C4-2B (cell line): Measurements from ENCODE around the gene SLC39A6.
A peak's percentile ranks its signal among the peaks of the same experiment; 100 is the strongest.
"Not testable (repeated sequence)": the region's sequence is repeated elsewhere in the genome, so short reads cannot be mapped to it uniquely, and the experiment has no call there.

ENCODE experiments used
- H3K27ac ChIP-seq: fragments of 450-650 bp; 2 replicates; pipeline ENCODE4 v1.5.1; 2017
- CTCF ChIP-seq: fragments of 450-650 bp; conservative IDR thresholded peaks from 2 replicates; pipeline ENCODE4 v1.5.1; 2017; ENCODE audit warnings: mild to moderate bottlenecking
- ZFX ChIP-seq: fragments of 450-650 bp; IDR thresholded peaks from 2 replicates; pipeline ENCODE4 v1.6.1; 2017

Gene SLC39A6

GRCh38 chr18:36078751-36079529 lies 50.2 kb downstream of the SLC39A6 start:
- no peak overlapping the region for H3K27ac ChIP-seq
- TF ChIP-seq ZFX: no peak

- H3K27ac ChIP-seq: not testable (repeated sequence)
These were observed 51.4 kb downstream of the SLC39A6 start for GRCh38 chr18:36077764-36078163.

- TF ChIP-seq CTCF (no peak), ZFX (no peak)
- H3K27ac ChIP-seq: no peak overlapping the region
These were observed 53.1 kb downstream of the SLC39A6 start for GRCh38 chr18:36075862-36076587.

- TF ChIP-seq CTCF: no peak
- no peak for TF ChIP-seq ZFX
These were observed 54.7 kb downstream of the SLC39A6 start for GRCh38 chr18:36074435-36074834.

GRCh38 chr18:36073676-36074075 lies 55.5 kb downstream of the SLC39A6 start:
- H3K27ac ChIP-seq: no peak overlapping the region
- no peak for TF ChIP-seq ZFX
- TF ChIP-seq CTCF: no peak

More at GRCh38 chr18:36074435-36074834, 54.7 kb downstream of the SLC39A6 start:
- no peak overlapping the region for H3K27ac ChIP-seq

- not testable (repeated sequence) for H3K27ac ChIP-seq
These were observed 56.7 kb downstream of the SLC39A6 start for GRCh38 chr18:36072406-36072805.

GRCh38 chr18:36067055-36067957 lies 61.8 kb downstream of the SLC39A6 start, which contains the start of gene RPRD1A:
RPRD1A (minus strand) TSS chr18:36067559; CDS start chr18:36067404, 155 bp downstream.
- TF ChIP-seq ZFX (no peak), CTCF (no peak)
- peak within 1 kb of the TSS; percentile 92 for H3K27ac ChIP-seq

GRCh38 chr18:36066686-36067054 lies 62.5 kb downstream of the SLC39A6 start:
- H3K27ac ChIP-seq: peak overlapping the region; percentile 92
- no peak for TF ChIP-seq CTCF
